GM12865 (cell line): ENCODE measurements around the gene OPCML.

Experiments
- DNase-seq: peaks from one replicate; pipeline ENCODE4 v3.0.0; 2010; ENCODE audit warnings: low read depth
- H3K4me3 ChIP-seq: 2 replicates; pipeline ENCODE4 v1.5.1; 2011; ENCODE audit warnings: mild to moderate bottlenecking, low read depth, low read length, control low read depth
- TF ChIP-seq, protein P1 (sequence below): IDR thresholded peaks from 2 replicates; pipeline ENCODE4 v1.5.1; 2011; ENCODE audit warnings: low read length, control low read depth, low read depth, inconsistent platforms; ENCODE audit not compliant: insufficient read depth; ENCODE audit errors: missing control alignments

OPCML gene

DNA sequence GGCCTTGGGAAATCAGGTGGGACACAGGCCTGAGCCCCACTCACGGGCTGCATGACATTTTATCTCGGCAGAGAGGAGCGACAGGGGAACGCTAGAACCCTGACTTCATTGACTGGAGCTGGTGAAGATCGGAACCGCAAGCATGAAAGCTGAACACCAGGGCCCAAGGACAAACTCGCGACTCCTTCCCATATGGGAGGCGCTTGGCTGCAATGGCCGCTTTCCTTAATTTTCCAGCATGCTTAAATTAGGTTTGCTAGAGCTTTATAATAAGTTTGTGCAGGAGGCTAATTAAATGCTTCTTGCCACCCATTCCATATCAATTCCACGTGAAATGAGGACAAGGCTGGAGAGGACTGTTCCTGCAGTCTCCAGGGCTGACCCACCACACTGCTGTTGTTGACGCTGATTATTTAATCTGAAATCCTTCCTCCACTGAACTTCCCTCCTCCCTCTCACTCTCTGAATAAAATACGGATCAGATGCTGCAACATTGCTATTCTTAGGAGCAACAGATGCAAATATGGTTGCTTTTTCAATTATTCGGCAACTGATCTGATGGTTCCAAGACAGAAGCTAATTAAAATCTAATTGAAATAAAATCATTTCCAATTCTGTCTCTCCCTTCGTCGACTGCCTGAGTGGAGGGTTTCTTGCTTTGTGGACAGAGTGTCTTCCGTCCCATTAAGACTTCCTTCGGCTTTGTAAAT is 692.9 kb downstream of the OPCML start:
- no peak overlapping the region for H3K4me3 ChIP-seq
- no peak for DNase-seq
- TF ChIP-seq, protein P1, sequence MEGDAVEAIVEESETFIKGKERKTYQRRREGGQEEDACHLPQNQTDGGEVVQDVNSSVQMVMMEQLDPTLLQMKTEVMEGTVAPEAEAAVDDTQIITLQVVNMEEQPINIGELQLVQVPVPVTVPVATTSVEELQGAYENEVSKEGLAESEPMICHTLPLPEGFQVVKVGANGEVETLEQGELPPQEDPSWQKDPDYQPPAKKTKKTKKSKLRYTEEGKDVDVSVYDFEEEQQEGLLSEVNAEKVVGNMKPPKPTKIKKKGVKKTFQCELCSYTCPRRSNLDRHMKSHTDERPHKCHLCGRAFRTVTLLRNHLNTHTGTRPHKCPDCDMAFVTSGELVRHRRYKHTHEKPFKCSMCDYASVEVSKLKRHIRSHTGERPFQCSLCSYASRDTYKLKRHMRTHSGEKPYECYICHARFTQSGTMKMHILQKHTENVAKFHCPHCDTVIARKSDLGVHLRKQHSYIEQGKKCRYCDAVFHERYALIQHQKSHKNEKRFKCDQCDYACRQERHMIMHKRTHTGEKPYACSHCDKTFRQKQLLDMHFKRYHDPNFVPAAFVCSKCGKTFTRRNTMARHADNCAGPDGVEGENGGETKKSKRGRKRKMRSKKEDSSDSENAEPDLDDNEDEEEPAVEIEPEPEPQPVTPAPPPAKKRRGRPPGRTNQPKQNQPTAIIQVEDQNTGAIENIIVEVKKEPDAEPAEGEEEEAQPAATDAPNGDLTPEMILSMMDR, result no peak

DNA sequence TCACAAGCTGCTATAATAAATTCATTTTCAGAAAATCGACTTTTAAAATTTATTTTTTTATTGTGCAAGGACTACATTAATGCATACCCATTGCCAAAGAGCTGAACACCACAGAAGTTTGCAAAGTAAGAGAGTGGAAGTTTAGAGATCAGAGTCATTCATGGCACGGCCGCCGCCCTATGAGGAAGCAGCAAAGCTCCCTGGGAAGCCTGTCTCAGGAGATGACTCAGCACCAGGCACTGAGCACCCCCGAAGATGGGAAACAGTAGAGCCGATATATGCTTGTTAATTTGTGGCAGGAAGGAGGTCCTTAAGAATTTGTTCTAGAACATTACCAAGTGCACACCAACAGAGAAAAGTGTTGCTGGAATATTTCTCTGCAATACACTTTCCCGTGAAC is 693.7 kb downstream of the OPCML start:
- no peak overlapping the region for H3K4me3 ChIP-seq
- TF ChIP-seq, protein P1, result no peak
- DNase-seq, result no peak

DNA sequence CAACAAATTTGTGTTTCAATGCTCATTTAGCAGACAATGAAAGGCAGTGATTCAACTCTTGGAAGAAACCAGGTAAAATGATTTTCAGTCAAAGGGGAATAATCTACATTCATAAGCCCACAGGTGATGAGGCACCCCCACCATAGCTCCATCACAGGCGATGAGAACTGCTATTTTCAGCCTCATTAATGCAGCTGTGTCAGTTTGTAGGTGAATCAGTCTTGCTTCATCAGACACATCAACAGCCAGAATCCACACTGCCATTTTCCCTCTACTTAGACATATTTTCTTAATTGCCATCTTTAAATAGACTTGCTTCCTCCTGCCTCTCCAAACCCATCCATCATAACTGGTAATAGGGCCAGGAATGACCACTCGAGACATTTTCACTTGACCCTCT is 701.0 kb downstream of the OPCML start:
- DNase-seq, result no peak
- no peak overlapping the region for H3K4me3 ChIP-seq
- TF ChIP-seq, protein P1, result no peak

DNA sequence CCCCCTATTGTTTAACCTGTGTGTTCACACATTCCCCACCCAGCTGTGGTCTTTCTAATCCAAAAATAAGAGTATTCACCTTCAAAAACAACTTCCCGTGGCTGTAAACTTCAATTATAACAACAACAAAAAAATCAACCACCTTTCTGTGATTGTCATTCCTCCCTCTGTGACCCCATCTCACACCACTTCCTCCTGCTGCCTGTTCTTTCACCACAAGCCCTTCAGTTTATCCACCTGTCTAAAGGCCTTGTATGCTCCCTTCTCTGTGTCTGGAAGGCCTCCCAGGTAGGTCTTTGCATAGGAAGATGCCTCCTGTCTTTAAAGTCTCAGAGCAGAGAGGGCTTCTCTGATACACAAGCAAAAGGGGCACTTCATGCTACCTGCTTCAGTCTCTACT is 707.7 kb downstream of the OPCML start:
- DNase-seq, result no peak
- no peak overlapping the region for H3K4me3 ChIP-seq
- TF ChIP-seq, protein P1, result no peak

DNA sequence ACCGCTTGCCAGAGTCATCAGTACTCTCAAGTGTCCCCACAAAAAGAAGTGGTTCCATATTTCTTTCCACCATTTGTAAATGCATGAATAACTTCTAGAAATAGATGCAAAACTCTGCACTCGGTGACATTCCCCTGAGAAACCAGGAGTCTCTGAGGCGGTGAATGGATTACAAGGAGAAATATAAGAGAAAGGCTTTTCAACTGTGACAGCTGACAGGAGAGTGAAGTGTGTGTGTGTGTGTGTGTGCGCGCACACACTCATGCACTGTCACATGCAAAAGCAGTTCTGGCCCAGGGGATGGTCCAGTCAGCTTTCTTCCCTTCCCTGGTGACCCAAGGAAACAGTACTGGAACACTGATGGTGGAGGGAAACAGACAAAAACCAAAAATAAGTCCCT is 710.0 kb downstream of the OPCML start:
- H3K4me3 ChIP-seq, result no peak overlapping the region
- DNase-seq, result no peak
- TF ChIP-seq, protein P1, result no peak

DNA sequence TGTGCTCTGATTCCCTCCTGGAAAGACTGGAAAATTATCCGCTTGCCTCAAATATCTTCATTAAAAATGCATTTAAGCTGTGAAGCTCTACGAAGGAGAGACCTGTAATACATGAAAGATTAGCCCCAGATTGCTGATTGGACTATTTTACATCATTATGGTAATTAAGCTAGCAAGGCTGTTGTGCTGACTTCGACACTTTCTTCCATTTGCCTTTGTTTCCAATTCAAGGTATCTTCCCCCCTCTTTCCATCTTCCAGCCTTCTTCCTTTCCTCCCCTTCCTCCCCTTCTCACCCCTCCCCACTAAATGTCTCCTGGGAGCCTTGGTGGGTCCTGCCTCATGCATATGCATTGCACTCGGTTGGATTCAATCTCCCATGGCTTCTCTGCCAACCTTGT is 710.8 kb downstream of the OPCML start:
- TF ChIP-seq, protein P1, result no peak
- no peak for DNase-seq
- H3K4me3 ChIP-seq, result no peak overlapping the region

DNA sequence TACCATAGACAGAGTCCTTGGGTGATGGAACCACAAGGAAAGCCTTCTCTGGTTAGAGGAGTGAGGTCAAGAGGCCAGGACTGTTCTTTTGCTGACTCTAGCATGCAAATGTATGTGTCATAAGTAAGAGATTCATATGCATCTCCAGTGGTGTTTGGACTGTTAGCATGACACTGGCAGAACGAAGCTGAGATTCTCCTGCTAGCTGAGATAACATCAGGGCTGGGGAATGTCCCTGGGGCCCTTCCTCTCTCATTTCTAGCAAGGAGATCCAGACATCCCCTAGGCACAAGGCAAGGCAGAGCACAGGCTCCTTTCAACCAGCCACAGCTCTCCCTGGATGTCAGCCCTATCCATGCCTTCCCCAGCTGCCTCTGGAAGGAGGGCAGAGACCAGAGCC is 711.3 kb downstream of the OPCML start:
- no peak for DNase-seq

More for the DNA sequence above, 711.3 kb downstream of the OPCML start:
- TF ChIP-seq, protein P1, result no peak
- H3K4me3 ChIP-seq, result no peak overlapping the region
